ENCODE data around the gene CRB1.
"Not testable (repeated sequence)": the region's sequence is repeated elsewhere in the genome, so short reads cannot be mapped to it uniquely, and the experiment has no call there.

Gene CRB1

GRCh38 chr1:197399755-197400521 lies 131.9 kb downstream of the CRB1 start:
- DNase-seq (ENCODE audit: low read depth), result no peak

GRCh38 chr1:197400522-197400902 lies 132.5 kb downstream of the CRB1 start:
- no peak for DNase-seq (ENCODE audit: low read depth)

- no peak for DNase-seq (ENCODE audit: low read depth)
These were observed 134.1 kb downstream of the CRB1 start for GRCh38 chr1:197402189-197402588.

- DNase-seq (ENCODE audit: low read depth), result not testable (repeated sequence)
These were observed 136.7 kb downstream of the CRB1 start for GRCh38 chr1:197404774-197405173.

- not testable (repeated sequence) for DNase-seq (ENCODE audit: low read depth)
These were observed 137.6 kb downstream of the CRB1 start for GRCh38 chr1:197405614-197406013.

DNA sequence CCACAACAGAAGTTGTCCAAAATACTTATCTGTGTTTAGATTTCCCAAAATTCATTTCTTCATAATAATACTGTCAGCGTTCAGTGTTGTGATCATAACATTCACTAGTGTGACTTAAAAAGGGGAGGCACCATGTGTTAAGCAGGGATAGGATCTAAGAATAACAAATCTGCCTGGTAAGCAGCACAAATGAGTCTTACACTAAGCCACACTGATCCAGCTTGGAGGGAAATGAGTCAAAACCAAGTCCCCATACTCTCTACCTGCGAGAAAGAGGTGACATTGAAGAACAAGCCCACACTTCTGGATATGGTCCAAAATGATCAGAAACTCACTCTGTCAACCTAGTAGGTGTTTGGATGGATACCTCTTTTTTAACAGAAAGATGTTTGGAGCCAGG lies 145.5 kb downstream of the CRB1 start:
- DNase-seq (ENCODE audit: low read depth), result no peak

GRCh38 chr1:197415221-197415620 lies 147.2 kb downstream of the CRB1 start:
- DNase-seq (ENCODE audit: low read depth), result no peak

- DNase-seq (ENCODE audit: low read depth), result no peak
These were observed 150.6 kb downstream of the CRB1 start for GRCh38 chr1:197418693-197419092.

DNA sequence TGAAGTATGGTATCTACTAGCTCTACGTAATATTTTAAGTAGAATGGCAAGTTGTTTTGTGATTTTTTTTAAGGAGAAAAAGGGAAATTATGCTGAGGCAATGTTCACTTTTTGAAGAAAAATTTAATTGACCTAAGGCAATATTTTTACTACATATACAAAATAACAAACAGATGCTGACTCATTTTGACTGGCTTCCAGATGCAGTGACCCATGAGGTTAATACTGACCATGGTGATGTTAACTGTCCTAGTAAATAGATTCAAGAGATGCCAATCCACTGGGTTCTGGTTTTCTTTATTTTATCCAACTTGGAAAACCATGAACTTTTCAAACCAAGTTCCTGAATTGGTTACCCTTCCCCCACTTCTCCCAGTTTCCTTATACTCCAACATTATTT lies 154.9 kb downstream of the CRB1 start:
- no peak for DNase-seq (ENCODE audit: low read depth)

DNA sequence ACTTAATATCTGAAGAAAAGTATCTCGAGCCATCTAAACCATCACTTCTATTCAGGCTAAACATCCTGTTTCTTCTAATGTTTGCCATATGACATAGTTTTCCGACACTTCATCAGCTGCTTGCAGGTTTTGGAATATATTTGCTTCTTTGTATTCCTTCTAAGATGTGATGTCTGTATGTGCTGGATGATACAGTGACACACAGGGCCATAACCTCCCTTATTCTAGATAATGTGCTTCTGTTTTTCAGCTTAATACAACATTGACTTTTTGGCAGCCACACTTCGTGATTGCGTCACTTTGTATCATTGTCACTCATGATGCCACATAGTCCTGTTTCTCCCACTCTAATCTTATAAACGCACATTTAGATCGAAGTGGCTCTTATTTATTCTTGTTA lies 156.3 kb downstream of the CRB1 start:
- no peak for DNase-seq (ENCODE audit: low read depth)

DNA sequence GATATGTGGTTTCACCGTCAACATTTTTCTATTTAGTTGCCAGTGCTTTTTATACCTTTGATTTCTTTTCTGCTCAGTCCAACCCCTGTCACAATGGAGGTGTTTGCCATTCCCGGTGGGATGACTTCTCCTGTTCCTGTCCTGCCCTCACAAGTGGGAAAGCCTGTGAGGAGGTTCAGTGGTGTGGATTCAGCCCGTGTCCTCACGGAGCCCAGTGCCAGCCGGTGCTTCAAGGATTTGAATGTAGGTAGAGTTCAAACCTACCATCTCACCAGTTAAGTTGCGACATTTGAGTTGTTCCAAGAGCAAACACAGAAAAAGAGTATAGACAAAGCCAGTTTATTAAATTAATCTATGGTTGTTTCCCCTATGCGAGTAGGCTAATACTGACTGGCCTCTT lies 161.3 kb downstream of the CRB1 start:
- DNase-seq (ENCODE audit: low read depth), result no peak

GRCh38 chr1:197435224-197435623 lies 167.2 kb downstream of the CRB1 start:
- no peak for DNase-seq (ENCODE audit: low read depth)

DNA sequence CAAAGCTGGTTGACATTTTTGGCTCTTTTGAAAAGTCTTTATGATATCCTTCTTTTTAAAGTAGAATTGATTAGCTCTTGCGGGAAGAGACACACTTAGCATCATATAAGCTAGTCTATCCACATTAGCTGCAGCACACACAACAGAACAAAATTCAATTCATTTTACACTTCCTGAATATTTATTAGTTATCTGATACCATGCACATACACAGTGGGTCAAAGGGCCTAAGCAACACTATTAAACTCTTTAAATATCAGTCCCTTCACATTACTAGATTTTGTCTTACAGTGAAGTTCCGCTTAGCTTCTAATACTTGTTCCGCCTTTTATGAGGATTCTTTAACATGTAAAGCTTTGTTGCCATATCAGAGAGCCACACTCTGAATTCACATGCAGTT lies 169.5 kb downstream of the CRB1 start:
- DNase-seq (ENCODE audit: low read depth), result no peak

DNA sequence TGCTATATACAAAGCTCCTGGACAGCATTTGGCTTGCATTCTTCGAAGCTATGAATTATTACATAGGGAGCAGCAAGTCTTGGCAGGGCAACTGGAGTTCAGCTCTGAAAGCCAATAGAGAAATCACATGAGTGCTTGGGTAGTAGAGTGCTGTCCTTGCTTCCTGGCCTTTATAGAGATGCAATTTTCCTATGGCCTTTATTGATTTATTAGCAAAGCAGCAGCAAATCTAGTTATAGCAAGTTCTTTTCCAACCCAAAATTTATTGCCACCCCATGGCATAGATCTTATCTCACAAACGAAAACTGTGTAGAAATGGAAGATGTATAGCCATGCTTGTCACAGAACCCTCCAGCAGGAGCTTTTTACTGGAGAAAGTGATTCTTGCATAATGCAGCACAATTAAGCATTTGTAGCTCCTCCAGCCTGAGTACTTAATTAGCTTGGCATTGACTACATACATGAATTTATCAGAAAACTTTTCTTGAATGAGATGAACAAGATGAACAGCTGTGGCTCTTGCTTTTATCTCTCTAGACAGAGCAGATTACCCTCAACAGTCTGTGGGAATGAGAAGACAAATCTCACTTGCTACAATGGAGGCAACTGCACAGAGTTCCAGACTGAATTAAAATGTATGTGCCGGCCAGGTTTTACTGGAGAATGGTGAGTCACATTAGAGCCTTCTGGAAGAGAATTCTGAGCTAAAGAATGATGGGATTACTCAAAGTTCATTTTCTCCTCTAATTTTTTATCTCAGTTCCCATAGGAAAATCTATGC lies 170.1 kb downstream of the CRB1 start:
- no peak for DNase-seq (ENCODE audit: low read depth)

DNA sequence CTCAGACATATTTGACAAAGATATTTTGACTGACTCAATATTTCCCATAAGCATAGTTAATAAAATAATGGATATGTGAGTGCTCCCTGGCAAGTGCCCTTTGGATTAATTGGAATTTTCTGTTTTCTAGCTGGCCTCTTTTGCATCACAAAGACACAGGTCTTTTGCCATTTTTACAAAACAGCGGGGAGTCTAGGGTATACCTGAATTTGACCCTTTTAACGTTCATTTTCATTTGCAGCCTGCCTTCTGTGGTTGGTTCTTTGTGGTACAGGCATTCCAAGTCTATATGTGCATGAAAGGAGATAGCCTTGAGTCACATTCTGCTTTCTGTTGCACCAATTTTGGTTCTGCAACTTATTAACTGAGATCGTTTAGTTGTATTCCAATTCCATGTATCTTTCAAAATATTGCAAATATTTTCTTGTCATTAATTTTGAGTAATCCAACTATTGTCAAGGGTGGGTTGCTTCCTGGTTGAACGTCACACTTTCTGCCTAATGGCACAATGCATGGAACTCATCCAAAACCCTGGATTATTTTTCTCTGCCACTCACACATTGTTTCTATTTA lies 171.7 kb downstream of the CRB1 start:
- DNase-seq (ENCODE audit: low read depth), result no peak

DNA sequence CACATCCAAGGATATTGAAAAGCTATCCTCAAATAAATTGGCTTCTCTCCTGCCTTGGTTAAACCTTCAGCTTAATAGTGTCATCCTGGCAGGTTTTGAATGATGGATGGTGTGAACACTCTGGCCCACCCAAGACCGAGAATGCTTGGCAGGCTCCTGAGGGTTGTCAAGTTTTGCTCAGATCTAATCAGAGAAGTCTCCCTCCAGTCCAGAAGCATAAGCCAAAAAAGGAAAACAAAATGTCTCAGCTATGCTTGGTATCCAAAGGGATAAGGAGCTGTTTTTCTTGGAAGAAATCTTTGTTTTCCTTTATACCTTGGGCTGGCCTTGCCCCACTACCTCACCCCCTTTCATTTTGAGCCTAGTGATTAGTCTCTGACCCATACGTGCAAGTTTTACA lies 172.7 kb downstream of the CRB1 start:
- no peak for DNase-seq (ENCODE audit: low read depth)

- no peak for DNase-seq (ENCODE audit: low read depth)
These were observed 174.0 kb downstream of the CRB1 start for GRCh38 chr1:197441999-197442414.

DNA sequence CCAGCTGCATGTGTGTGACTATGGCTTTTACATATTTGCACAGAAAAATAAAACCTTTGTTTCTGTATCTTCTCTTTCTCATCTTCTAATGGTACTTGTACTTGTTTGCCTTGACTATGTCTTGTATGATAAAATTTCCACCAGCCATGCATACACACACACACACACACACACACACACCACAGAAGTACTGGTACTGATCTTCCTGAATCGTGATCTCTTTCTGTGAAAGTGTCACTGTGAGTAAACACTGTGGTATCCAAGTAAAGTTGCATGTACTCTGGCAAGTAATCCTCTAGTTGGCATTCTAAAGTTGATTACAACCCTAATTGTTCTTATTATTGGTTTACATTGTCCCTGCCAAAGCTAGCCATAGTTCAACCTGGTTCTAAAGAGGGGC lies 176.7 kb downstream of the CRB1 start:
- DNase-seq (ENCODE audit: low read depth), result no peak

- no peak for DNase-seq (ENCODE audit: low read depth)
These were observed 180.2 kb downstream of the CRB1 start for GRCh38 chr1:197448121-197448779.

DNA sequence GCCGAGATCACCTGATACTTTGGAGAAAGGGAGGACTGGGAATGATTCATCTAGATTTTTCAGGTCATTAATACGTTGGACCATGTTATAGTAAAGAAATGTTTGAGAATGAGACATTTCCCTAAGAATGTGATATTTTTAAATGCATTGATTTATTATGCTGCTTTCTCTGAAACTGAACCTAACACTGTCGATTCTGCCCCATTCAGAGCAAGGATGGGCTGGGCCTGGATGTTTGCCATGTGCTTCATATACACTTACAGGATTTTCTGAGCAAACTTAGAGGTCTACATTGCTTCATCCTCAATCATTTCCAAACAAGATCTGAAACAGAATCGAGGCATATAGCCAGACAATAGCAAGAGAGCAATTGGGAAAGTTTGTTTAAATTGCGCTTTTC lies 183.3 kb downstream of the CRB1 start:
- no peak for DNase-seq (ENCODE audit: low read depth)

DNA sequence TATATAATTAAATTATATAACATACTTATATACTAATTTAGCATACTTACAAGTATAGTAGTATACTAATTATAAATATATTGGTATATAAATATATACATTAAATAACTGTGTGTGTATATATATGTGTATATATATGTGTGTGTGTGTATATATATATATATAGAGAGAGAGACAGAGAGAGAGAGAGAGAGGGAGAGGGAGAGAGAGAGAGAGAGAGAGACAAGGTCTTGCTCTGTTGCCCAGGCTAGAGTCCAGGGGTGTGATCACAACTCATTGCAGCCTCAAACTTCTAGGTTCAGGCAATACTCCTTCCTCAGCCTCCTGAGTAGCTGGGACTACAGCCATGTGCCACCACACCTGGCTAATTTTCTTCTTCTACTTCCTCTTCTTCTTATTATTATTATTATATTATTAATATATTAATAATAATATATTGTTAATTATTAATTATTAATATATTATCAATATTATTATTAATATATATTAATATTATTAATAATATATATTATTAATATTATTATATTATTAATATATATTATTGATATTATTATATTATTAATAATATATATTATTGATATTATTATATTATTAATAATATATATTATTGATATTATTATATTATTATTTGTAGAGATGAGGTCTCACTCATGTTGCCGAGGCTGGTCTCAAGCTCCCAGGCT lies 185.5 kb downstream of the CRB1 start:
- DNase-seq (ENCODE audit: low read depth), result no peak

DNA sequence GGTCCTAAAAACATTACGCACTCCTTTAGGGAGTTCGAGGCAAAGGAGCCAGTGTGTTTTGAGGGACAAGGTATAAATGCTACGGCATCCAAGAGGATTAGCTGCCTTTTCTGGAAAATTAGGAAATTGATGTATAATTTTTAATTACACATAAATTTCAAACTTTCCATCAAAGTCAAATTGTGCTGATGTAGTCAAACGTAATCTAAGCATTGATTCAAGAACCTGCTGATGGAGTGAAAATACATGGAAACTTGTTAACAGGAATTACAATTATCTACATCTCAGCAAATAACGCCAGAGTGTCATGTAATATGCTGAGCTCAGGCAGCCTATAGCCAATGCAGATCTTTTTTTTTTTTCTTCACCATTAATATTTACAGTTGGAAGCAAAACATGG lies 194.5 kb downstream of the CRB1 start:
- DNase-seq (ENCODE audit: low read depth), result no peak
